ENCODE data around the gene NAP1L4. TPM values are rescaled to one million over a fixed set of nuclear protein-coding genes. Genes with fewer than 3 reads are reported as not detected.
A peak's percentile ranks its signal among the peaks of the same experiment; 100 is the strongest.

NAP1L4 gene
- total RNA-seq, 2 donors from 2014 or later: 62.8 to 83.7 TPM

GRCh38 chr11:2994336-2994730, 2.2 kb upstream of the NAP1L4 start:
- H3K4me3 ChIP-seq: no peak overlapping the region
- no peak for ATAC-seq (ENCODE audit: insufficient number of reproducible peaks, low FRiP score, low read depth)
- TF ChIP-seq CTCF (IDR thresholded peaks at IDR 0.05): no peak
- no peaks in the 10 kb centered on the region for H3K36me3 ChIP-seq
- no peak overlapping the region for H3K27ac ChIP-seq
- H3K9me3 ChIP-seq: no peaks in the 10 kb centered on the region
- DNase-seq (ENCODE audit: low spot score): no peak
- no peaks in the 10 kb centered on the region for H3K27me3 ChIP-seq (replicated peaks; ENCODE audit: insufficient read depth)
- H3K4me1 ChIP-seq (ENCODE audit: control insufficient read depth in 1 of 2, low read depth in 2 of 2): peaks cover 19 to 23% of the 10 kb centered on the region in 2 donors

GRCh38 chr11:2992997-2993325, 832 bp upstream of the NAP1L4 start:
- ATAC-seq (ENCODE audit: insufficient number of reproducible peaks, low FRiP score, low read depth): no peak

GRCh38 chr11:2991452-2992233, 486 bp downstream of the NAP1L4 start:
- Histone ChIP-seq H3K9me3 (no peaks in the 10 kb centered on the region), H3K36me3 (no peaks in the 10 kb centered on the region), H3K4me1 (ENCODE audit: control insufficient read depth in 1 of 2, low read depth in 2 of 2) (peaks cover 27 to 44% of the 10 kb centered on the region in 2 donors), H3K4me3 (peak overlapping the region; percentile 97), H3K27ac (peak overlapping the region; percentile 86 to 93), H3K27me3 (replicated peaks; ENCODE audit: insufficient read depth) (no peaks in the 10 kb centered on the region)
- ATAC-seq (ENCODE audit: insufficient number of reproducible peaks, low FRiP score, low read depth) (peak; percentile 62), DNase-seq (ENCODE audit: low spot score) (no peak)
- TF ChIP-seq CTCF (IDR thresholded peaks at IDR 0.05): no peak

More at GRCh38 chr11:2992997-2993325, 832 bp upstream of the NAP1L4 start:
- DNase-seq (ENCODE audit: low spot score): no peak
- no peak overlapping the region for H3K27ac ChIP-seq
- no peaks in the 10 kb centered on the region for H3K9me3 ChIP-seq
- TF ChIP-seq CTCF (IDR thresholded peaks at IDR 0.05): no peak
- H3K4me1 ChIP-seq (ENCODE audit: control insufficient read depth in 1 of 2, low read depth in 2 of 2): peaks cover 27 to 37% of the 10 kb centered on the region in 2 donors
- H3K4me3 ChIP-seq: peak overlapping the region; percentile 97
- no peaks in the 10 kb centered on the region for H3K27me3 ChIP-seq (replicated peaks; ENCODE audit: insufficient read depth)
- H3K36me3 ChIP-seq: no peaks in the 10 kb centered on the region

- peak overlapping the region; percentile 97 for H3K4me3 ChIP-seq
- no peak for TF ChIP-seq CTCF (IDR thresholded peaks at IDR 0.05)
- H3K9me3 ChIP-seq: no peaks in the 10 kb centered on the region
- DNase-seq (ENCODE audit: low spot score) (no peak), ATAC-seq (ENCODE audit: insufficient number of reproducible peaks, low FRiP score, low read depth) (no peak)
- peak overlapping the region; percentile 86 to 93 for H3K27ac ChIP-seq
- no peaks in the 10 kb centered on the region for H3K27me3 ChIP-seq (replicated peaks; ENCODE audit: insufficient read depth)
- no peaks in the 10 kb centered on the region for H3K36me3 ChIP-seq
- peaks cover 27 to 44% of the 10 kb centered on the region in 2 donors for H3K4me1 ChIP-seq (ENCODE audit: control insufficient read depth in 1 of 2, low read depth in 2 of 2)
These were observed 1.3 kb downstream of the NAP1L4 start for GRCh38 chr11:2990617-2991451.

GRCh38 chr11:2989551-2989950, 2.6 kb downstream of the NAP1L4 start:
- TF ChIP-seq CTCF (IDR thresholded peaks at IDR 0.05): no peak
- Histone ChIP-seq H3K4me3 (peak overlapping the region; percentile 97), H3K4me1 (ENCODE audit: control insufficient read depth in 1 of 2, low read depth in 2 of 2) (peaks cover 27 to 44% of the 10 kb centered on the region in 2 donors), H3K9me3 (no peaks in the 10 kb centered on the region), H3K27ac (no peak overlapping the region), H3K36me3 (no peaks in the 10 kb centered on the region), H3K27me3 (replicated peaks; ENCODE audit: insufficient read depth) (no peaks in the 10 kb centered on the region)
- ATAC-seq (ENCODE audit: insufficient number of reproducible peaks, low FRiP score, low read depth) (no peak), DNase-seq (ENCODE audit: low spot score) (no peak)
